Measurements from ENCODE around the gene CDKN2AIPNL. TPM values are rescaled to one million over a fixed set of nuclear protein-coding genes. Genes with fewer than 3 reads are reported as not detected.

Gene CDKN2AIPNL
- total RNA-seq, 2 experiments from 2014 or later: 12.8 to 15.5 TPM

- H3K27ac ChIP-seq (ENCODE audit: low read depth in 1 of 2, low read length in 2 of 2): no peak overlapping the region
- ChIA-PET POLR2A (no interaction called here), CTCF (no interaction called here)
- Mint-ChIP-seq H3K36me3 (ENCODE audit: low read depth) (no peaks in the 10 kb centered on the region), H3K27ac (no peak overlapping the region), H3K27me3 (no peaks in the 10 kb centered on the region), H3K9me3 (no peaks in the 10 kb centered on the region), H3K4me3 (no peak overlapping the region), H3K4me1 (ENCODE audit: low read depth) (no peaks in the 10 kb centered on the region)
- H3K4me3 ChIP-seq (ENCODE audit: low read length): no peak overlapping the region
- no peaks in the 10 kb centered on the region for H3K4me1 ChIP-seq (ENCODE audit: insufficient read depth, low read length)
- ATAC-seq (ENCODE audit: poor library complexity) (no peak), DNase-seq (no peak)
- H3K27me3 ChIP-seq (ENCODE audit: control insufficient read depth in 1 of 2, insufficient read depth in 2 of 2, low read length in 2 of 2): no peaks in the 10 kb centered on the region
- TF ChIP-seq CTCF (IDR thresholded peaks at IDR 0.05): no peak
- no peaks in the 10 kb centered on the region for H3K9me3 ChIP-seq (ENCODE audit: control insufficient read depth in 1 of 2, insufficient read depth in 1 of 2, low read length in 2 of 2)
- intact Hi-C loops (cut with DNase I, micrococcal nuclease): no loop called here
- no peaks in the 10 kb centered on the region for H3K36me3 ChIP-seq (ENCODE audit: insufficient read depth, low read length)
These were observed 47.3 kb upstream of the CDKN2AIPNL start for GRCh38 chr5:134459010-134459403.

DNA sequence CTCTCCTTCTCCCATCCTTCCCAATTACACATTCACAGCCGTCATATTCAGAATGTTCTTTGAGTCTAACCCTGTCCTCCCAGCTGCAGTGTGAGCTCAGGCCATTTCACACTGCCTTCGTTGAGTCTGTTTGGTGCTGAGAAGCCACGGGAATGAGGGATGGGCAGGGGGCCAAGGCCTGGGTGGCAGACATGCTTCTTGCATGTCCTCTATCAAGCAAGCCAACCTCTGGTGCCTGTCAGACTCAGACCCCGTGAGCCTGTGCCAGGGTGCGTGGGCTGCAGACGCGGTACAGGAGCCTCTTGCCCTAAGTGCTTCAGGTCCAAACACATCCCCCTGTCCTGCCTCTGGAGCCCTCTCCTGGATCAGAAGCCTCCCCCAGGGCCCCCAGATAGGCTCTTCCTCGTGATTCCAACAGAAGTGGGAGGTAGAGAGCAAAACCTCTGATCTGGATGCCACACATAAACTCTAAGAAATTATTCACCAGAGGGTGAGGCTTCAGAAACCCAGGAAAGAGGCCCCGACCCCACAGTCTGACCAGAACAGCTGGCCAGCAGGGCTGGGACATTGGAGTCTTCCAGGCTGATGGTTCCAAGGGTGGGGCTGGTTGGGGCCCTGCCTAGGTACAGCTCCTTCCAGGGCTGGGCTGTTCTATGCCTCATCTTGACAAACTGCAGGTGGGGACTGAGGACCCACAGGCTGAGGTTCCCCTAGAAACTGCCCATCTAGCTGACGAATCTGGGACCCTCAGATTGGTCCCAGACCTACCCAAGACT lies 46.7 kb upstream of the CDKN2AIPNL start:
- intact Hi-C loops (cut with DNase I, micrococcal nuclease): no loop called here
- Histone ChIP-seq H3K4me3 (ENCODE audit: low read length) (no peak overlapping the region), H3K36me3 (ENCODE audit: insufficient read depth, low read length) (no peaks in the 10 kb centered on the region), H3K27me3 (ENCODE audit: control insufficient read depth in 1 of 2, insufficient read depth in 2 of 2, low read length in 2 of 2) (no peaks in the 10 kb centered on the region), H3K9me3 (ENCODE audit: control insufficient read depth in 1 of 2, insufficient read depth in 1 of 2, low read length in 2 of 2) (no peaks in the 10 kb centered on the region), H3K4me1 (ENCODE audit: insufficient read depth, low read length) (no peaks in the 10 kb centered on the region), H3K27ac (ENCODE audit: low read depth in 1 of 2, low read length in 2 of 2) (no peak overlapping the region)
- Mint-ChIP-seq H3K36me3 (ENCODE audit: low read depth) (no peaks in the 10 kb centered on the region), H3K9me3 (no peaks in the 10 kb centered on the region), H3K4me3 (no peak overlapping the region), H3K27me3 (no peaks in the 10 kb centered on the region), H3K27ac (no peak overlapping the region), H3K4me1 (ENCODE audit: low read depth) (no peaks in the 10 kb centered on the region)
- ChIA-PET POLR2A (no interaction called here), CTCF (no interaction called here)
- DNase-seq (no peak), ATAC-seq (ENCODE audit: poor library complexity) (no peak)
- no peak for TF ChIP-seq CTCF (IDR thresholded peaks at IDR 0.05)

- no peaks in the 10 kb centered on the region for H3K36me3 Mint-ChIP-seq (ENCODE audit: low read depth)
These were observed 46.1 kb upstream of the CDKN2AIPNL start for GRCh38 chr5:134457801-134458200.

More at GRCh38 chr5:134457801-134458200, 46.1 kb upstream of the CDKN2AIPNL start:
- TF ChIP-seq CTCF (IDR thresholded peaks at IDR 0.05): no peak
- Histone ChIP-seq H3K27me3 (ENCODE audit: control insufficient read depth in 1 of 2, insufficient read depth in 2 of 2, low read length in 2 of 2) (no peaks in the 10 kb centered on the region), H3K9me3 (ENCODE audit: control insufficient read depth in 1 of 2, insufficient read depth in 1 of 2, low read length in 2 of 2) (no peaks in the 10 kb centered on the region), H3K4me3 (ENCODE audit: low read length) (no peak overlapping the region), H3K4me1 (ENCODE audit: insufficient read depth, low read length) (no peaks in the 10 kb centered on the region), H3K27ac (ENCODE audit: low read depth in 1 of 2, low read length in 2 of 2) (no peak overlapping the region), H3K36me3 (ENCODE audit: insufficient read depth, low read length) (no peaks in the 10 kb centered on the region)
- Mint-ChIP-seq H3K9me3 (no peaks in the 10 kb centered on the region), H3K27me3 (no peaks in the 10 kb centered on the region), H3K27ac (no peak overlapping the region), H3K4me1 (ENCODE audit: low read depth) (no peaks in the 10 kb centered on the region), H3K4me3 (no peak overlapping the region)
- POLR2A ChIA-PET: no interaction called here
- ATAC-seq (ENCODE audit: poor library complexity): no peak
- DNase-seq: no peak
- intact Hi-C loops (cut with DNase I, micrococcal nuclease): no loop called here
- CTCF ChIA-PET: no interaction called here
